Measurements from ENCODE around the gene TPCN2.
"Not testable (repeated sequence)": the region's sequence is repeated elsewhere in the genome, so short reads cannot be mapped to it uniquely, and the experiment has no call there.

TPCN2 gene

GRCh38 chr11:69048694-69049489 lies at the start of gene TPCN2:
Gene TPCN2 (plus strand): TSS chr11:69048932. CDS start chr11:69048998, 66 bp downstream.
- peak; percentile 96 for DNase-seq

- no peak for DNase-seq
Observed at GRCh38 chr11:68999093-68999747, 49.5 kb upstream of the TPCN2 start.

- not testable (repeated sequence) for DNase-seq
Observed at GRCh38 chr11:68999748-69000355, 48.9 kb upstream of the TPCN2 start.

GRCh38 chr11:69000391-69000790 lies 48.3 kb upstream of the TPCN2 start:
- no peak for DNase-seq

- peak; percentile 79 for DNase-seq
Observed at GRCh38 chr11:69000831-69001242, 47.9 kb upstream of the TPCN2 start.

GRCh38 chr11:69001243-69002081 lies 47.3 kb upstream of the TPCN2 start:
- DNase-seq: no peak

GRCh38 chr11:69002110-69002569 lies 46.6 kb upstream of the TPCN2 start:
- DNase-seq: no peak

GRCh38 chr11:69002570-69003231 lies 46.0 kb upstream of the TPCN2 start:
- no peak for DNase-seq

GRCh38 chr11:69003301-69003865 lies 45.3 kb upstream of the TPCN2 start:
- no peak for DNase-seq

- DNase-seq: no peak
Observed at GRCh38 chr11:69003866-69004367, 44.8 kb upstream of the TPCN2 start.

GRCh38 chr11:69004411-69005182 lies 44.1 kb upstream of the TPCN2 start:
- DNase-seq: no peak

- no peak for DNase-seq
Observed at GRCh38 chr11:69005183-69005630, 43.5 kb upstream of the TPCN2 start.

GRCh38 chr11:69005631-69006368 lies 42.9 kb upstream of the TPCN2 start:
- DNase-seq: no peak

- no peak for DNase-seq
Observed at GRCh38 chr11:69006816-69007215, 41.9 kb upstream of the TPCN2 start.

GRCh38 chr11:69007975-69008381 lies 40.8 kb upstream of the TPCN2 start:
- peak; percentile 12 for DNase-seq

GRCh38 chr11:69008737-69009440 lies 39.8 kb upstream of the TPCN2 start:
- peak; percentile 94 for DNase-seq

GRCh38 chr11:69009441-69010211 lies 39.1 kb upstream of the TPCN2 start:
- DNase-seq: no peak

GRCh38 chr11:69010361-69010891 lies 38.3 kb upstream of the TPCN2 start:
- DNase-seq: no peak
